Stimulated activated CD4-positive, alpha-beta T cell treated with anti-CD3 and anti-CD28 coated beads, TNF-alpha, amount 100 ng/mL, for 1 hour (primary cell): Measurements from ENCODE around the gene TRIM5.
"Not testable (repeated sequence)": the region's sequence is repeated elsewhere in the genome, so short reads cannot be mapped to it uniquely, and the experiment has no call there.

Experiments
- DNase-seq, 3 donors: peaks; one replicate each; pipeline ENCODE4 v3.0.0-alpha.2; 2020; ENCODE audit warnings: low read depth in 3 of 3, low spot score in 1 of 3

TRIM5 gene

DNA sequence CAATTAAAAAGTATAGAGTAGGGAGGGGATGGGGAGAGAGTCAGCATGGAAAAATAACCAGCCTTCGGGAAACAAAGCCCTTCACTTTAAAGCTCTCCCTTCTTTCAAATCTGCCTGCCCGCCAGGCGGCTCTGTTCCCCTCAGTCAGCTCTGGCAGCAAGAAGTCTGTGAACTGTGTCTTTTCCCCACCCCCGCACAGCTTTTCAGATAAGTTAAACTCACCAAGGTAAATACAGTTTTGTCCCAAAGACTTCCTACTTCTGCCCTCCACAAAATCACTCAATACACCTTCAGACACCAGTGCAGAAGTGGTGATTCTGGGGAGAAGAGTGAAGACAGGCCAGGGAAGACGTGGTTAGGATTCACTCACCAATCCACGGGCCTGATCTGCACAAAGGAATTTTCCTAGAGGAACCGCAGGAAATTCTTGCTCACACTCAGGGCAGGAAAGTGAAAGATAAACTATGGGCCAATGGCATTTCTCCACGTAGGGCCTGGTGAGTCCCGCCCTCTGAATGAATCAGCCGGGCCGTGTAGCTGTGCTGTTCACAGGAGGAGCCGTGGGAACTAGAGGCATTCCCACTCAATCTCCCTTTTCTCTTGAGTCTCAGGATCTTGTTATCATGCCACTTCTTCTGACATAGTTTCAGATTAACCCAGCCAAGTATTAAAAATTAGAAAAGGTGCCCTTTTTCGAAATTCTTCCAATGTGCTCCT lies at the start of gene TRIM5:
TSS of gene TRIM5 (minus strand) at position 429 of the 717 bp plus-strand sequence. CDS start 4,897 bp downstream, outside the sequence.
- DNase-seq = peak; percentile 49 to 55 (median 51)

DNA sequence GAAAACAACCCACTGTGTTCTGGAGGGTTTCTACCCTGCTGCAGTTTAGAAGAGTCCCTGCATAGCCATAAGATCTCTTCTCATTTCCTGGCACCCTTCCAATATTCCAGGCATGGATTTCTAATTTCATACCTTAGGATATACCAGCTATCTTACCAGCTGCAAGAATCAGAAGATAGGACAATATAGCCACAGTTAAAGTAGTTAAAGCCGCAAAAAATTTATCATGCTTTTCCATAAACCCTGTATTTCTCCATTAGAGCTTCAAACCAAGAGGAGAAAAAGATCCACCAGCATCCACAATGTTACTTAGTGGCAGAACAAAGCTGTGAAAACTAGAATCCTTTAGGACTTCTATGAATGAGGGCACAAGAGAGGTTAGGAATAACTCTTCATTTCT lies 42.8 kb upstream of the TRIM5 start:
- no peak for DNase-seq

GRCh38 chr11:5726351-5726750 lies 41.5 kb upstream of the TRIM5 start:
- no peak for DNase-seq

- DNase-seq = no peak
Measured at GRCh38 chr11:5722622-5723021, 37.7 kb upstream of the TRIM5 start.

GRCh38 chr11:5719703-5720495 lies 35.0 kb upstream of the TRIM5 start:
- DNase-seq = no peak

DNA sequence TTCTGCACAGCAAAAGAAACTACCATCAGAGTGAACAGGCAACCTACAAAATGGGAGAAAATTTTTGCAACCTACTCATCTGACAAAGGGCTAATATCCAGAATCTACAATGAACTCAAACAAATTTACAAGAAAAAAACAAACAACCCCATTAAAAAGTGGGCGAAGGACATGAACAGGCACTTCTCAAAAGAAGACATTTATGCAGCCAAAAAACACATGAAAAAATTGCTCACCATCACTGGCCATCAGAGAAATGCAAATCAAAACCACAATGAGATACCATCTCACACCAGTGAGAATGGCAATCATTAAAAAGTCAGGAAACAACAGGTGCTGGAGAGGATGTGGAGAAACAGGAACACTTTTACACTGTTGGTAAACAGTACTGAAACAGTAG lies 31.6 kb upstream of the TRIM5 start:
- not testable (repeated sequence) for DNase-seq

GRCh38 chr11:5713695-5714094 lies 28.8 kb upstream of the TRIM5 start:
- DNase-seq = no peak

- DNase-seq = no peak
Measured at GRCh38 chr11:5712507-5712906, 27.6 kb upstream of the TRIM5 start.

- DNase-seq = no peak
Measured at GRCh38 chr11:5705688-5706087, 20.8 kb upstream of the TRIM5 start.

GRCh38 chr11:5703741-5704536 lies 19.1 kb upstream of the TRIM5 start:
- no peak for DNase-seq

DNA sequence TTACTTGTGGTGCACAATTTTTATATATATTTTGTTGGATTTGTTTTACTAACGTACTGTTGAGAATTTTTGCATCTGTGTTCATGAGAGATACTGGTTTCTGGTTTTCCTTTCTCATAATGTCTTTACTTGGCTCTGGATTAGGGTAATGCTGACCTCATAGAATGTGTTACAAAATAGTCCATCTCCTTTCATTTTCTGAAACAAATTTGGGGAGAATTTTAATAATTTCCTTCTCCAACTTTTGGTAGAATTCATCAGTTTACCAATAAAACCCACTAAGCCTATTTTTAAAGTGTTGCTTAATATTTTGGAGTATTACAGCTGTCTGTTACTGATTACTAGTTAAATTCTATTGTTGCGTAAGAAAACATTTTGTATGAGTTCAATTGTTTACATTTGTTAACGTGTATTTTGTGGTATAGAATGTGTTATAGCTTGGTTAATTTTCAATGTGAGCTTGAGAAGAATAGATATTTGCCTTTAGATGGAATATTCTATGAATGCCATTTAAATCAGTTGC lies 16.2 kb upstream of the TRIM5 start:
- DNase-seq = no peak

DNA sequence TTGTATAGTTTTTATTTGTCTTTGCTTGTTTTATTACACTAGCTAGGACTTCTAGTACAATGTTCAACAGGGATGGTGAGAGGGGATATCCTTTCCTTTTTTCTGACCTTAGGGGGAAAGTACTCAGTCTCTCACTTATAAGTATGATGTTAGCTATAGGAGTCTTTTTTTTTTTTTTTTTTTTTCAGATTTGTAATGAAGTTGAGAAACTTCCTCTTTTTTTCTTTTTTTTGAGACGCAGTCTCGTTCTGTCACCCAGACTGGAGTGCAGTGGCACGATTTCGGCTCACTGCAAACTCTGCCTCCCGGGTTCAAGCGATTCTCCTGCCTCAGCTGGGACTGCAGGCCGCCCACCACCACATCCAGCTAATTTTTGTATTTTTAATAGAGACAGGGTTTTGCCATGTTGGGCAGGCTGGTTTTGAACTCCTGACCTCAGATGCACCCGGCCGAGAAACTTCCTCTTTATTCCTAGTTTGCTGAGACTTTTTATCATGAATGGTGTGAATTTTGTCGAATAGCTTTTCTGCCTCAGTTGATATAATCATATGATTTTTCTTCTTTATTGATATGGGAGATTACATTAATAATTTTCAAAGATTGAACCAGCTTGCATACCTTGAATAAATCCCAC lies 15.7 kb upstream of the TRIM5 start:
- DNase-seq = no peak

- DNase-seq = no peak
Measured at GRCh38 chr11:5698281-5698680, 13.4 kb upstream of the TRIM5 start.

- DNase-seq = no peak
Measured at GRCh38 chr11:5696210-5696609, 11.3 kb upstream of the TRIM5 start.

DNA sequence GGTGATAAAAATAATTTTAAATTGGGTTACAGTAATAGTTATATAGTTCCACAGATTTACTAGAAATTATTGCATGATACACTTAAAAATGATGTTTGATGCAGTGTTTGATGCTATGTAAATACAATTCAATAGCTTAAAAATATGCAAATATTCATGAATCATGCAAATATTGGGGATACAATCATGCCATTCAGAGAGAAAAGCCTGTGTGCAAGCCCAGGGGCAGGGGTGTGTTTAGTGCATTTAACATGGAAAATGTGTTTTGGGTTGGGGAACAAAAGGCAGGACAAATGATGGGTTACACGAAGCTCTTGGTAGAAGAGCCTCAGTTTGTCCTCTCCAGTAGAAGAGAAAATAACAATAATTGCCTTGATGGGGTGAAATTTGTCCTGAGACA lies 10.7 kb upstream of the TRIM5 start:
- DNase-seq = no peak

DNA sequence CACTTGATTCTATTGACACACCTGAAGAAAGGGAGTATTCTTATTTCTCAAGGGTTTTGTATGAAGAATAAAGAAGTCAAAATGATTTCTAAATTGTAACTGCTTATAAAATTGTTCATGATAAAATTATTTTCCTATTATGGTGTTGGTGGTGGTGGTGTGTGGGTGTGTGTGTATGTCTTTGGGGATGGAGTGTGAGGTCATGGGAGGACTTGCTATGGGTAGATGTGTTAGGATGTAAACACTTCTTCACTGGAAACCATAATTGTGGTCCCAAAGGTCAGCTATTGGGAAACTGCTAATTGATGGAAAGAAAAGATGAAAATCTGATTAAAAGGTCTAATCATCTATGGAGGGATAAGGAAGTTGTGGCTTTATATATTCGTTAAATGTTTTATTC lies 9.8 kb upstream of the TRIM5 start:
- DNase-seq = no peak

GRCh38 chr11:5691964-5692361 lies 7.1 kb upstream of the TRIM5 start:
- DNase-seq = no peak

- DNase-seq = not testable (repeated sequence)
Measured at GRCh38 chr11:5691238-5691963, 6.5 kb upstream of the TRIM5 start.

DNA sequence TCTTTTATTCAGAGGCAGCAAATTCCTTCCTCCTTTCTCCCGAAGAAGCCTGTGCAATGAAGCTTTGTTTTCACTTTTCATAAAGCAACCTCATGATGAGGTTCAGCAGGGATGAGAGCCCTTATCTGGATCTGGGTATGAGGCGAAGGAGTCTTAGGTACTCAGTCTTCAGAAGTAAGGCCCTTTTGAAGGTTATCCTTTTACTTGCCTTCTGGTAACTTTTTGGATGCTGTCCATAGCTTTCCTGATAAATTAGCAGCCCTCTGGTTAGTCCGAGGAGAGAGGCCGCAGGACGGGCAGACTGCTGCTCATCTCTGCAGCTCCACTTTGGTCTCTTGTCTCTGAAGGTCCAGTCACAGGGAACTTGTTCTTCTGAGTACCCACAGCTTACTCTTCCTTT lies 5.9 kb upstream of the TRIM5 start:
- no peak for DNase-seq

- no peak for DNase-seq
Measured at GRCh38 chr11:5690216-5690615, 5.3 kb upstream of the TRIM5 start.
